HT1080 (cell line): ENCODE measurements around the gene ASPRV1. TPM values are rescaled to one million over a fixed set of nuclear protein-coding genes. Genes with fewer than 3 reads are reported as not detected.
"Not testable (repeated sequence)": the region's sequence is repeated elsewhere in the genome, so short reads cannot be mapped to it uniquely, and the experiment has no call there.

ENCODE experiments used
- DNase-seq: peaks from one replicate; pipeline ENCODE4 v3.0.0-alpha.2; 2015; ENCODE audit warnings: low read depth
- polyA plus RNA-seq, 2 experiments: library from polyadenylated mRNA; depleted of rRNA; stranded (reverse); fragments of >200 nt; gene quantifications; 2 replicates each; pipeline ENCODE4 v1.2.3, GENCODE V29; 2015
- total RNA-seq: library from RNA; depleted of rRNA; stranded (reverse); fragments of >200 nt; shearing (Covaris generic); gene quantifications from 2 replicates; pipeline ENCODE4 v1.2.3, GENCODE V29; 2014; rRNA removed

The ASPRV1 gene
- total RNA-seq, result 0.35 and 0.47 TPM in 2 replicates
- polyA plus RNA-seq (2015; cell fraction: cytosol; rRNA removed), result 0.17 and 0.36 TPM in 2 replicates
- 0.10 and 0.23 TPM in 2 replicates for polyA plus RNA-seq (2015; cell fraction: nucleus; rRNA removed)

DNA sequence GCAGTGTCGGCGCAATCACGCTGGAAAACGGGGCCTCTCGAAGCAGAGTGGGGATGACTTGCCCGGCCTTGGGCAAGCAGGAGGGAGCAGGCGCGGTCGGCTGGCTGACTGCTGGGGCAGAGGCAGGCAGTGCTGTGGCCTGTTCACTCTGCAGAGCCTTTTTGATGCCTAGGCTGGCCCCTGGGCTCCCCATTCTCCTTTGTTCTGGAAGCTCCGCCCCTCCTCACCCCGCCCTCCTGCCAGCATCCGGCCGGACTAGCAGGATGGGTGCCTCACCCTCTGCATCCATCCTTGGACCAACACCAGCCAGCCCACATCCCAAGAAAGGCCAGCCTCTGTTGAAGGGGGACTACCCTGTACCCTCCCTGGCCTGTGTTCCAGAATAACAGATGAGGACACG, at the start of gene ASPRV1:
Gene ASPRV1 (minus strand): TSS at position 136 of the 400 bp plus-strand sequence. CDS start 195 bp downstream, outside the sequence.
- DNase-seq, result no peak

DNA sequence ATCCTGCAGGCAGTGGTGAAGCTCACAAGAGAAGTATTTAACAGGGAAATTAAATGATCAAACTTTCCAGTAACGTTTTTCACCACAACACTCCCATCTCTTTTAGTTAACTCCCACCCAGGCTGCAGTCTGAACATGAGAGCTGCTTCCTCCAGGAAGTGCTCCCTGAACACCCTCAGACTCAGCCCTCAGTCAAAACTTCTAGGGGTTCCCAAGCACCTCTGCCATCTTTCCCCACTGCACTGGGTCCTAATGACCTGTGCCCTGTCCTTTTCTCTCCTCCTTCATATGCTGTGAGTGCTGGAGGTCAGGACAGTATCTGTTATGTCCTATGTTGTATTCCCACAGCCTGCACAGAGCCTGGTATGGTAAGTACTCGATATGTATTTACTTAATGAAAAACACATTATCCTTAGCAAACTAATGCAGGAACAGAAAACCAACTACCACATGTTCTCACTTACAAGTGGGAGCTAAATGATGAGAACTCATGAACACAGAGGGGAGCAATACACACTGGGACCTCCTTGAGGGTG, 49.2 kb upstream of the ASPRV1 start:
- DNase-seq, result no peak

DNA sequence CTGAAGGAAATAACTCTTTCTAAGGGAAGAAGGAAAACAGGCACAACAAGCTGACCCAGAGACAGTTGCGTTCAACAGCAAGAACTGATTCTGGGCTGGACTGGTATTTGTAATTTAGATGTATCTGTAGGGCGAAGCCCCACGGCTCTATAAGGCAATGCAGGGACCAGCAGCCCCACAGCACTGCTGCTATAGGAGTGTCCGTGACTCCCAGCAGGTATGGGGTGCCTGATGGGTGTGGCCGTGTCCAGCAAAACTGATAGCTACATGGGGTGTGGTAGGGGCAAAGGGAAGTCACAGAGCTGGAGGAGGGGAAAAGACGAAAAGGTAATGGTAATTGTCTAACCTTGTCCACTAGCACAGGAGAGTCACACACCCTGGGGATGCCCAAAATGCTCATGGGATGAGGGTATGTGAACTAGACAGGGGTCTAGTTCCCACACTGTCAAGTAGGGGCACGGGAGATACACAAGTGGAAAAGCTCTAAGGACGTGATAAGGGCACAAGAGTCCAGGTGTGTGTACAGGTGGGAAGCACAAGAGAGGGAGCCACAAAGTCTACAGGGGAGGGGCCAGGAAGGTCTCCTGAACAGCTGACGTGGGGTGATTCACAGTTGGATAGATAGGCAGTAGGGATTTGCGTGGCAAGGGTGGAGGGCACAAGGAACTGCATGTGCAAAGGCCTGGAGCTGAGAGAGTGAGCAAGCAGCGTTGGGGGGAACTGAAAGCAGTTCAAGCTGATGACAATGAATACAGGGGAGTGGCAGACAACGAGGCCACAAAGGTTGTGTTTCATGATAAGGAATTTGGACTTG, 48.5 kb upstream of the ASPRV1 start:
- DNase-seq, result peak; percentile 34

DNA sequence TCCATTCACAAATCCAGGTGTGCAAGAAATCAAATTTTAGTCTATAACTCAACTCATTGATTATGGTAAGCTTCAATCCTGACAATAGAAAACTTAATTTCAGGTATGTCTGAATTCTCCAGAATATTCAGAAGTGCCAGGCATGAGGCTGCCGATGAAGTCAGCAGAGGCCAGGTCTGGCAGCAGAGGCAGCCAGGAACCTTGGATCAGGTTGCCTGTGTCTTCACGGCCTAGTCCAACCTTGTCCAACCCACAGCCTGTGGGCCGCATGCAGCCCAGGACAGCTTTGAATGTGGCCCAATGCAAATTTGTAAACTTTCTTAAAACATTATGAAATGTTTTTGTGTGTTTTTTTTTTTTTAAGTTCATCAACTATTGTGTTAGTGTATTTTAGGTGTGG, 46.9 kb upstream of the ASPRV1 start:
- no peak for DNase-seq

DNA sequence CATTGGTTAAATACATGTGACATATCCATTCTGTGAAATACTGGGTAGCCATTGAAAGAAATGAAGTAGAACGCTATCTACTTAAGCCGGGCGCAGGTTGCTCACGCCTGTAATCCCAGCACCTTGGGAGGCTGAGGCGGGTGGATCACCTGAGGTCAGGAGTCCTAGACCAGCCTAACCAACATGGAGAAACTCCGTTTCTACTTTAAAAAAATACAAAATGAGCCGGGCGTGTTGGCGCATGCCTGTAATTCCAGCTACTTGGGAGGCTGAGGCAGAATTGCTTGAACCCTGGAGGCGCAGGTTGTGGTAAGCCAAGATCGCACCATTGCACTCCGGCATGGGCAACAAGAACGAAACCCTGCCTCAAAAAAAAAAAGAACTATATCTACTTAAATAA, 45.7 kb upstream of the ASPRV1 start:
- DNase-seq, result no peak

DNA sequence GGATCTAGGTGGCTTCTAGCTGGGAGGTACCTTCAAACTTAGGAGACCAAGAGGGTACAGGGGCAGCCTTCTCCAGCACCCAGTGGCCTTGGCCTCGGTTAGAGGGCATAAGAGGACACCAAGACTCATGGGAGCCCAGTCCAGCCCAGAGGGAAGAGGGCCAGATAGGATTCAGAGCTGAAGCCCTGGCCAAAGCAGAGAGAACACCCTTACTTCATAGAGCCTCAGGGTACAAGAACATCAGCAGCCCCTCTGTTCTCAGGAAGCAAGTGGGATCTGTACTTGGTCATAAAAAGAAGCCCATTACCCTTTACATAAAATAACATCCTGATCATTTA, 45.0 kb upstream of the ASPRV1 start:
- no peak for DNase-seq

DNA sequence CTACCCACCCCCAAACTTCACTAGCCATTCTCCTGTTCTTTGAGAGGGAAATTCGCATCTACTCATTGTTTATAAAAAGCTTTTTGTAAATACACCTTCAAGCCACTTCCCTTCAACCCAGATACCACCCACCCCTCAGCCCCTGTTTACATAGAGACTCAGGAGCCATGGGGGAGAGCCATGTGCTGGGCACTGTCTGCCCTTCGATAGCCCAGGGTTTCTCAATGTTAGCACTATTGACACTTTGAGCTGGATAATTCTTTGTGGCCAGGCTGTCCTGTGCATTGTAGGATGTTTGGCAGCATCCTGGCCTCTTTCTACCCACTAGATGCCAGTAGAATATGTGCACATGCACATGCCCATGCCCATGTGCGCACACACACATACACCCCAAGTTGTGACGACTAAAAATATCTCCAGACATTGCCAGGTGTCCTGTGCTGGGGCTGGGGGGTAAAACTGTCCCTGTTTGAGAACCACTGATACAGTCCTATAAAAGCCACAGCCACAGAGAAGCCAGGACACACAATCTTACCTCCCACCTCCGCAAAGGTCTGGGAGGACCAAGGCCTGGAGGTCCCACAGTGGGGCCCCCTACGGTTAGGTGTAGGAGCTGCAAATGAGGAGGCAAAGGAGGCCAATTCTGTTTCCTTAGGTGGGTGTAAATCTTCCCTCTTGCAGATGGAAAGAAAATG, 44.5 kb upstream of the ASPRV1 start:
- DNase-seq, result no peak

DNA sequence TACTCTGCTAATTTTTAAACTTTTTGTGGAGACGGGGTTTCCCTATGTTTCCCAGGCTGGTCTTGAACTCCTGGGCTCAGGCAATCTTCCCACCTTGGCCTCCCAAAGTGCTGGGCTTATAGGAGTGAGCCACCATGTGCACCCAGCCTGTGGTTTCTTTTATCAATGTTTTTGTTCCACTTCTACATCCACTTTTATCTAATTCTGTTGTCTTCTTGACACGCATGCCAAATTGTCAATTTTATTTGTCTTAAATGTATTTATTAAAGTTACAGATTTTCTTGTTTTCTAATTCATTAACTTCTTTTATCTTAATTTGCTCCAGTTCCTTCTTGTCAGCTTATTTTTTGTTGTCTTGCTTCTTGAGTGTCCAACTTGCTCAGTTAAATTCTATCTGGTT, 43.8 kb upstream of the ASPRV1 start:
- DNase-seq, result no peak

DNA sequence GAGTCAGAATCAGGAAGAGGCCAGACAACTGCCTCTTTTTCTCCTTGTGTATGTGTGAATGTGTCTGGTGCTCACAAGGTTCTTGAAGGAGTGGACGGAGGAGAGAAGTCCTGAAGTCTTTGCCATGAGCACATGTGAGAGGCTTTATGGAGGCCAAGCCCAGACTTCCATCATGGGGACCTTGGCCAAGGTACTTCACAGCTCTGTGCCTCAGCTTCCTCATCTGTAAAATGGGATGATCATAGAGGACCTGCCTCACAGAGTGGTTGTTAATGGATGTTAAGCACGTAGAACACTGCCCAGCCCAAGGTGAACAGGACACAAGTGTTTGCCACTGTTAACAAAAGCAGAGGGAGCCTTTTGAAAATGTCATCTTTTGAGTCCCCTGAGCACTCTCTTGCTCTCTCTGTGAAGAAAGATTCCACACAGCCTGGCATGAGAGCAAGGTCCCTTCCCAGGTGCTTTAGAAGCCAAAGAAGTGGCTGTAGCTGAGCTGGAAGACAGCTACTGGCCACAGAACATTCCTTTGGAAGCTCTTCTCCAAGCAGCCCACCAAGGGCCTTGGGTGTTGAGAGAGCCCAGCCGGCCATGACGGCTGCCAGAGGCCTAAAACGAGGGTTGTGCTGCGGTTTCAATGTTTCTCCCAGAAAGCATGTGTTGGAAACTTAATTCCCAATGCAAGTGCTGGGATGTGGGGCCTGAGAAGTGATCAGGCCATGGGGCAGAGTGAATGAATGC, 41.8 kb upstream of the ASPRV1 start:
- no peak for DNase-seq

DNA sequence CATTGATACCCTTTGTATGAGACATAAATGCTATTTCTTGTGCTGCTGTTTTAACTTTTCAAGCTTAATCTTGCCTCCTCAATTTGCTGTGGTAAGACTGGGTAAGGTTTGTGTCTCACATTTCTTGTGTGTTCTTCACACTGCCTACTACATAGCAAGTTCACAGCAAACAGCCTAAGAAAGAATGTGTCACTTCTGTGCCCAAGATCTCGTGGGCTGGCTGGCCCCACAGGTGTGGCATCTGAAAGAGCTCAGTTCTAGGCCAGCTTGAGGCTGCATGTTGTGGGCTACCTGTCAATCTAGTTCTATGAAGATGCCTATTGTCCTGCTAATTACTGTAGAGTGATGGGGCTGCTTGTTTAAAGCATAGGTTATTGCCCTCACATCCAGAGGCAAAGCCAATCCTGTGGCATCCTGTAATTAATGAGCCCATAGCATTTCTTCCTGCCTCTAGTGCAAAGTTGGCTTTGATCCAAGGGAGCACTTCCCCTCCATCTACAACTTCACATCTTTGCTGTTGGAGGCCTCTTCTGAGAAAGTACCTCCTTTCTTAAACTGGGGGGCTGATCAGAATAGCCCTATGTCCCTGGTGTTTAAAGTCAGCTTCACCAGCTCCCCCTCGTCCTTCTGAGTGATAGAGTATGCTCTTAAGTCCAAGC, 40.9 kb upstream of the ASPRV1 start:
- no peak for DNase-seq

DNA sequence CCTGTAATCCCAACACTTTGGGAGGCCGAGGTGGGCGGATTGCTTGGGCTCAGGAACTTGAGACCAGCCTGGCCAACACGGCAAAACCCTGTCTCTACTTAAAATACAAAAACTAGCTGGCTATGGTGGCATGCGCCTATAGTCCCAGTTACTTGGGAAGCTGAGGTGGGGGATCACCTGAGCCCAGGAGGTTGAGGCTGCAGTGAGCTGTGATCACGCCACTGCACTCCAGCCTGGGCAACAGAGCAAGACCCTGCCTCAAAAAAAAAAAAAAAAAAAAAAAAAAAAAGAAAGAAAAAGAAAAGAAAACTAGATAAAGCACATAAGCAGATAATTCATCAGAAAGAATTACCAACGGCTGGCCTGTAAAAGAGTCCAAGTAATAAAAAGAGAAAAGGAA, 39.1 kb upstream of the ASPRV1 start:
- not testable (repeated sequence) for DNase-seq

DNA sequence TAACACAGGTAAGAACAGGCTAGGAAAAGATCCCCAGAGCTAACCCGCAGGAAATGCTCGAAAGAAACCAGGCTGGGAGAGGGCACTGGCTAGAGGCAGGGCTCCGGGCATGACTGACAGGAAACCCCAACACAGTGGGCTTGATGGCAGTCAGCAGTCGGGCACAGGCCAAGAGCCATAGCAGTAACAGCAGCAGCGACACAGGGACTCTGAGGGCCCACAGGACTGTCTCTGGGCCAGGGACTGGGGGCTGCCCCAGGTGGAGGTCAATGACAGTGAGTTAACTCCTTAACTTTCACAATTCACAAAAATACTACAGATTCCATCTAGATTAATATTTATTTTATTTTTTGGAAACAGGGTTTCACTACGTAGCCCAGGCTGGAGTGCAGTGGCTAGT, 37.3 kb upstream of the ASPRV1 start:
- DNase-seq, result no peak

DNA sequence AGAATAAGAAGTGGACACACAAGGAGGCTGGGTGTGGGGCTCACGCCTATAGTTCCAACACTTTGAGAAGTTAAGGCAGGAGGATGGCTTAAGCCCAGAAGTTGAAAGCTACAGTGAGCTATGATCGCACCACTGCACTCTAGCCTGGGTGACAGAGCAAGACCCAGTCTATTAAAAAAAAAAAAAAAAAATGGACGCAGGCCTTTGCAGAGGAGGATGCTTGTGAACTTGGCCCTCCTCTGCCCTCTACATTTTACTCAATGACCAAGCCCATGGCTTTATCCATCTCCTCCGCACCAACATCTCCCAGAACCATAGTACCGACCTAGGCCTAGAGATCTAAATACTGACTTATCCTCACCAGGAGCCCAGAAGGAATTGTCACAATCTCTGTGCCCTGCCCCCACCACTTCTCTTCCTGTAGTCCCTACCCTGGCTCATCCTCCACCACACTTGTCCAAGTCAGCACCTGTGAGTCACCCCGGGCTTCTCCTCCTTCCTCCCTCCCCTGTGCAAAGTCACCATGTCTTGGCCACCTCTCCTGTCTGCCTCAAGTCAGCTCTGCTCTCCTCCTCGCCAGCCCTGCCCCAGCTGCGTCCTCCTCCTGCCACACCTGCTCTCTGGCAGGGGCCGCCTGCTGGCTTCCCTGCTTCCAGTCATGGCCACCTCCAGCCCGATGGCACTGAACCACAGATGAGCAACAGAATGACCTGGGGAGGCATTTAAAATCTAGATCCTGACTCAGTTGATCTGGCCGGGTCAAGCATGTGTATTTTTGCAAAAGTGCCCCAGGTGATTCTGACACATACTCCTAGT, 35.8 kb upstream of the ASPRV1 start:
- DNase-seq, result peak; percentile 89

DNA sequence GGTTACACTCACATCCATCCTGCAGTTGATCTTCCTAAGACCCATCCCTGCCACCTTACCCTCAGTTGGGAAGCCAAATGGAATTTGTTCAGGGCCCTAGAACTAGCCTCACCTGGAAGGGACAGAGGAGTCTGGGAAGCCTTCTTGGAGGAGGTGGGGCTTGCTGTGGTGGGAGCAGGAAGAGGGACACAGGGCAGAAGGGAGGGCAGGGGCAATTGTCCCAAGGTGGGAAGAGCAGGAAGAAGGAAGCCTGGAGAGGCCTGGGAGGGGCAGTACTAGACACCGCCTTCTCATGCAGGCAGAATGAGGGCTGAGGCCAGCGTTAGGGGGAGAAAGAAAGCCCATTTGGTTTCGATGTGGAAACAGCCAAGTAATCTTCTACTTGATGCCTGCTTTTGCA, 34.1 kb upstream of the ASPRV1 start:
- no peak for DNase-seq

DNA sequence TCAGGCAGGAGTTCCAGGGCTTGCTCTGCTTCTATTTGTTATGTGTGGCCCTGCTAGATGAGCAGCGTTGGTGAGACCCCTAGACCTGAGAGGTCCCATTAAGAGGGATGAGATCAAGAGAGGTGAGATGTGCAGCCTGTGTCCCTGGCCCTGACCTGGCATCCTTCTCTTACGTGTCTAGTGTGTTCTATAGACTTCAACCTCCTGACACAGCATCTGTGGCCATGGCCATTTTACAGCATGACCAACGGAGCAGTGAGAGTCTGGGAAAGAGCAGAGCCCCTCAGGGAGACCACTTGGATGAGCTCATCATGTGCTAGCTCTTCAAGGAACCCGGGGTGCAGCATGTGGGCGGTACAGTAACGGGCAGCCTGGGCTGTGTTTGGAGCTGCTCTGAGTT, 32.7 kb upstream of the ASPRV1 start:
- no peak for DNase-seq

DNA sequence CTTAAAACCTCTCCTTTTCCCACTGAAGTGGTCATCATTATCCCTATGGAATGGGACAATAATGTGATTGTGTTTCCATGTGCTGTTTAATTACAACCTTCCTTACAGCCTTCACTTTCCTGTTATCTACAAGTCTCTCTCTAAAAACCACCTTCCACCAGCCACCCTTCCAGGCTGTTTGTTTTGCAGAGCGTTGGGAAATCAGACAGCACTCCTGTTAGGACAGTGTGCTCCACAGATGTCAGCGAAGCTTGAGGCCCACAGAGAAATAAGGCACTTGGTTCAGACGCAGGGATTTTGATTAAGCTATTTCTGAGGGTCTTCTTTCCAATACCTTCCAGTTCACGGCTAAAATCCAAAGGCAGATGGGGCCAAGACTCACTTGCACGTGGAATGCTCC, 32.3 kb upstream of the ASPRV1 start:
- DNase-seq, result no peak

DNA sequence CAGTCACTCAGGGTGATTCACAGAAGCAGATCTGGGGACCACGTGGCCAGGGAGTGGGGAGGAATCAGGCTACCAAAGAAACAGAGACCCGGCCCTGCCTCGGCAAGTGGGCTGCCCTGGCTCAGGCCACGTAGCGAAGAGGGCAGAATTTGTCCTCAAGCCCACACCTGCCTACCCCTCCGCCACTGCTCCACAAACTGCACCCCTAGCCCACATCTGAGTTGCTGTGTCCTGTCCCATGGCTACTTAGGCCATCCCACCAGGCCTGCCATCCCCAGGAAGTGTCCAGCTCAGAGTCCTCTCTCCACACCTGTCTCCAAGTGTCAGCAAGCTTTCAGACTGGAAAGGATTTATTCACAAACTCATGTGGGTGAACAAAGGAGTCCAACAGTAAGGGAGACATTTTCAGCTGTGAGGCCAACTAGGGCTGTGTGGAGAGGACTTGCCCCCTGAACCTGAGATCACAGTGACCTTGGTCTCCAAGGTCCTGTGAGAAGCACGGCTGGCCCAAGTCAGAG, 31.7 kb upstream of the ASPRV1 start:
- no peak for DNase-seq

DNA sequence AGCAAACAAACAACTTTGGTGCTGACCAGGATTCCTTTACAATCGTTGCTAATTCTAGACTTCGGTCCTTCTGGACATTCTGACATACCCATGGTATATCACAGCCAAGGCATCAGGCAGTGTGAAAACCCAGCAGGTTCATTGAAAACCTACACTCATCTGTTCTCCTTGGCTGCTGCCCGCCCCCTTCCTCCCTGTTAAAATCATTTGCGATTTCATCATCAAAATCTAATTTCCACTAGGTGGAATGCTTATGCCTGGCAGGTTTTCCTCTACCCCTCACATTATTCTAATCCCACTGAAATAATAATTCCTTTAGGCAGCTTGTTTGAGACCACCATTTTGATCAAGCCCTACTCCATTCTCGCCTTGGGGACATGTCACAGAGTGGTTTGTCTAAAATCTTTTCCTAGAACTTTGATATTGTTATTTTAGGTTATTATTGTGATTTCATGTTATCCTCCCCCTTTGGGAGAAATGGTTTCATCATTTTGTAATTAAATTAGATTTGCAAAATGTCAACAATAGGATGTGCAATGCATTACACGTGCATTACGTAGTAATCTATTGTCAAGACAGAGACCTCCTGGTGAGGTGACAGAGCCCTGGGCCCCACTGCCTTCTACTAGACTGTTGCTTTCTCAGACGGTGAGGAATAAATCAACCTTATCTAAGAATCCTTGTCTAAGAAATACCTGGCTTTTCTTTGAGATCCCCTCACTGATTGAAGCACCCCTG, 31.0 kb upstream of the ASPRV1 start:
- DNase-seq, result no peak

DNA sequence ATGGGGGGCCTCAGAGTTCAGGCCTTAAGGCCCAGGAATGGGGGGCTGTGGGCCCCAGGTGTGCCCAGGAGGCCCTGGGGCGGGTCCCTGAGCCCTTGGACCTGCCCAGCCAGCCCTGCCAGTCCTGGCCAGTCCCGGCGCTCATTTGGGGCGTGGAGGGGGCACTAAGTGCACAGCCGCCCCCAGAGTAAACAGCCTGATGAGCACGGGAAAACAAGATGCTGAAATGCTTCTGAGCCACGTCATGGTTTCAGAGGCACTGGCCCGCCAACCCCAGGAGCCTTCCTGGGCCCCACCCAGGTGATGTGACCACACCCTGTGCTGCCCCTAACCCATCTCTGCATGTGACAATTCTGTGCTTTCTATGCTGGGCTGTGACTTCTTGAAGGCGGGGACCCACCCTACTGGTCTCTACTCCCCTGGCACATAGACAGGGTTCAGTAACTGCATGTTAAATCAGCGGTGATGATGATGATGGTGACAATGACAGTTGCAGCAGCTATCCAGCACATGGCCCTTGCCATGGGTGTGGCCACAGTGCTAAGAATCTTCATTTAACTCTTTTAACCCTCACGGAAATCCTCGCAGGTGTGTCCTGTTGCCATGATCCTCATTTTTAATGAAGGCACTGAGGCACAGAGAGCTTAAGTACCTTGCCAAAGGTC, 28.1 kb upstream of the ASPRV1 start:
- no peak for DNase-seq
